A673 (cell line): ENCODE measurements around the gene PNMA8C.

ENCODE experiments used
- EZH2 ChIP-seq: fragments of 200-600 bp; sonication (generic); IDR thresholded peaks from 2 replicates; pipeline ENCODE4 v1.6.1; 2017; ENCODE audit warnings: borderline replicate concordance, low read depth, mild to moderate bottlenecking, mixed read lengths, antibody characterized with exemption, low read length; ENCODE audit not compliant: poor library complexity, severe bottlenecking
- TF ChIP-seq, protein P1 (sequence below): fragments of 300-800, 200-600 bp; sonication (generic); conservative IDR thresholded peaks from 2 replicates; pipeline ENCODE4 v1.5.1; 2017; ENCODE audit warnings: low read depth, mild to moderate bottlenecking, antibody characterized with exemption, low read length, moderate library complexity, mixed read lengths

DNA sequence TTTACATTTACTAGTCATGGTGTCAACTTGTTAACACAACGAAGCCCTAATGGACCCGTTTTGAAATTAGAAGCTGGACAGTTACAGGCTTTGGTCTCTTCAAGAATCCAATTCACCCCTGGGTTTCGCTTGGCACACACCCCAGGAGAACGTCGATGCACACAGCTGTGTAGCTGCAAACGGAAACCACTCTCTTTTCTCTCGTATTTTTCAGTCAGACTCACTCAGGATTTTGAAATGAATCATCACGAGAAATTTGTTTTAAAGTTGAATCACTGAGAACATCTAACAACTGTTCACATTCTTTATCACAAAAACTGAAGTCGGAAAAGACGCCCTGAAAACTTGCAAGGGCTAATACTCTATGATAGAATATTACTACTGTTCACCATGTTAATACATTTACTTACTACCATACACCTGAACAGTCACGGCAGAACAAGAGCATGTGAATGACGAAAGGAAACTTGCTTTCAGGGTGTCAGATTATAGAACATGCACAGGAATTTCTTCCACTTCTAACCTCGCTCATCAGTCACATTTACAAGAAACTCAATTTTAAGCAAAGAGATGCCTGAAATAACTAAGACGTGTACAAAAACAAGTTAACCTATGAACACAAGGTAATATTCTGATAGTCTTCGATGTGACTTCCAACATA lies 37.9 kb upstream of the PNMA8C start:
- TF ChIP-seq, protein P1, sequence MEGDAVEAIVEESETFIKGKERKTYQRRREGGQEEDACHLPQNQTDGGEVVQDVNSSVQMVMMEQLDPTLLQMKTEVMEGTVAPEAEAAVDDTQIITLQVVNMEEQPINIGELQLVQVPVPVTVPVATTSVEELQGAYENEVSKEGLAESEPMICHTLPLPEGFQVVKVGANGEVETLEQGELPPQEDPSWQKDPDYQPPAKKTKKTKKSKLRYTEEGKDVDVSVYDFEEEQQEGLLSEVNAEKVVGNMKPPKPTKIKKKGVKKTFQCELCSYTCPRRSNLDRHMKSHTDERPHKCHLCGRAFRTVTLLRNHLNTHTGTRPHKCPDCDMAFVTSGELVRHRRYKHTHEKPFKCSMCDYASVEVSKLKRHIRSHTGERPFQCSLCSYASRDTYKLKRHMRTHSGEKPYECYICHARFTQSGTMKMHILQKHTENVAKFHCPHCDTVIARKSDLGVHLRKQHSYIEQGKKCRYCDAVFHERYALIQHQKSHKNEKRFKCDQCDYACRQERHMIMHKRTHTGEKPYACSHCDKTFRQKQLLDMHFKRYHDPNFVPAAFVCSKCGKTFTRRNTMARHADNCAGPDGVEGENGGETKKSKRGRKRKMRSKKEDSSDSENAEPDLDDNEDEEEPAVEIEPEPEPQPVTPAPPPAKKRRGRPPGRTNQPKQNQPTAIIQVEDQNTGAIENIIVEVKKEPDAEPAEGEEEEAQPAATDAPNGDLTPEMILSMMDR = no peak
- no peak for TF ChIP-seq EZH2
